ENCODE data around the gene MCUR1. TPM values are rescaled to one million over a fixed set of nuclear protein-coding genes. Genes with fewer than 3 reads are reported as not detected.

MCUR1 gene
- total and polyA plus RNA-seq, 9 of the 15 experiments (the other 6 are each of a cell fraction or from before 2014, with no cell fraction given), result 5.1 to 60.2 (median 41.4) TPM

GRCh38 chr6:13813621-13814175 is 659 bp downstream of the MCUR1 start (continued):
- TF ChIP-seq PATZ1 (CRISPR knock-in tag; IDR thresholded peaks at IDR 0.05; ENCODE audit: borderline replicate concordance) (no peak), HMG20B (CRISPR knock-in tag; IDR thresholded peaks at IDR 0.05) (no peak), SMARCA4 (IDR thresholded peaks at IDR 0.05) (0 out of 2 replicates have a peak, but pooled peaks have one; percentile 34), RHOXF2B (CRISPR knock-in tag; conservative IDR thresholded peaks at IDR 0.05) (no peak), IFI16 (CRISPR knock-in tag; IDR thresholded peaks at IDR 0.05) (no peak), MCM5 (IDR thresholded peaks at IDR 0.05; ENCODE audit: low read depth) (no peak), ZEB2 (IDR thresholded peaks at IDR 0.05) (0 out of 2 replicates have a peak, but pooled peaks have one; percentile 30), ARHGAP35 (IDR thresholded peaks at IDR 0.05; ENCODE audit: partially characterized antibody) (no peak), FOXK1 (CRISPR knock-in tag; IDR thresholded peaks at IDR 0.05; ENCODE audit: borderline replicate concordance) (0 out of 2 replicates have a peak, but pooled peaks have one; percentile 39), SNIP1 (IDR thresholded peaks at IDR 0.05; ENCODE audit: low read depth) (no peak), JUN (IDR thresholded peaks at IDR 0.05; ENCODE audit: borderline replicate concordance, low read depth, low read length) (no peak), JUN (CRISPR knock-in tag; IDR thresholded peaks at IDR 0.05; ENCODE audit: borderline replicate concordance) (0 out of 2 replicates have a peak, but pooled peaks have one; percentile 70), KDM2B (CRISPR knock-in tag; IDR thresholded peaks at IDR 0.05) (no peak), MTF1 (CRISPR knock-in tag; IDR thresholded peaks at IDR 0.05; ENCODE audit: borderline replicate concordance) (no peak), STAT6 (CRISPR knock-in tag; IDR thresholded peaks at IDR 0.05) (0 out of 2 replicates have a peak, but pooled peaks have one; percentile 22), RUNX1 (IDR thresholded peaks at IDR 0.05; ENCODE audit: low read depth) (no peak), HMGN3 (IDR thresholded peaks at IDR 0.05; ENCODE audit: borderline replicate concordance, extremely low read depth, insufficient read length, low read depth, low read length) (no peak)
- TF ChIP-seq, protein P1, sequence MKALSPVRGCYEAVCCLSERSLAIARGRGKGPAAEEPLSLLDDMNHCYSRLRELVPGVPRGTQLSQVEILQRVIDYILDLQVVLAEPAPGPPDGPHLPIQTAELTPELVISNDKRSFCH (CRISPR knock-in tag; IDR thresholded peaks at IDR 0.05), result no peak
- TF ChIP-seq, protein P1 (tag; IDR thresholded peaks at IDR 0.05), result 0 out of 2 replicates have a peak, but pooled peaks have one; percentile 63
- TF ChIP-seq, protein P2, sequence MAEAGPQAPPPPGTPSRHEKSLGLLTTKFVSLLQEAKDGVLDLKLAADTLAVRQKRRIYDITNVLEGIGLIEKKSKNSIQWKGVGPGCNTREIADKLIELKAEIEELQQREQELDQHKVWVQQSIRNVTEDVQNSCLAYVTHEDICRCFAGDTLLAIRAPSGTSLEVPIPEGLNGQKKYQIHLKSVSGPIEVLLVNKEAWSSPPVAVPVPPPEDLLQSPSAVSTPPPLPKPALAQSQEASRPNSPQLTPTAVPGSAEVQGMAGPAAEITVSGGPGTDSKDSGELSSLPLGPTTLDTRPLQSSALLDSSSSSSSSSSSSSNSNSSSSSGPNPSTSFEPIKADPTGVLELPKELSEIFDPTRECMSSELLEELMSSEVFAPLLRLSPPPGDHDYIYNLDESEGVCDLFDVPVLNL (CRISPR knock-in tag; IDR thresholded peaks at IDR 0.05; ENCODE audit: low read depth), result no peak
- TF ChIP-seq, protein P3, sequence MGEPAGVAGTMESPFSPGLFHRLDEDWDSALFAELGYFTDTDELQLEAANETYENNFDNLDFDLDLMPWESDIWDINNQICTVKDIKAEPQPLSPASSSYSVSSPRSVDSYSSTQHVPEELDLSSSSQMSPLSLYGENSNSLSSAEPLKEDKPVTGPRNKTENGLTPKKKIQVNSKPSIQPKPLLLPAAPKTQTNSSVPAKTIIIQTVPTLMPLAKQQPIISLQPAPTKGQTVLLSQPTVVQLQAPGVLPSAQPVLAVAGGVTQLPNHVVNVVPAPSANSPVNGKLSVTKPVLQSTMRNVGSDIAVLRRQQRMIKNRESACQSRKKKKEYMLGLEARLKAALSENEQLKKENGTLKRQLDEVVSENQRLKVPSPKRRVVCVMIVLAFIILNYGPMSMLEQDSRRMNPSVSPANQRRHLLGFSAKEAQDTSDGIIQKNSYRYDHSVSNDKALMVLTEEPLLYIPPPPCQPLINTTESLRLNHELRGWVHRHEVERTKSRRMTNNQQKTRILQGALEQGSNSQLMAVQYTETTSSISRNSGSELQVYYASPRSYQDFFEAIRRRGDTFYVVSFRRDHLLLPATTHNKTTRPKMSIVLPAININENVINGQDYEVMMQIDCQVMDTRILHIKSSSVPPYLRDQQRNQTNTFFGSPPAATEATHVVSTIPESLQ (CRISPR knock-in tag; IDR thresholded peaks at IDR 0.05), result 0 out of 2 replicates have a peak, but pooled peaks have one; percentile 18

All from K562 (cell line).